Activated T-helper 9 cell treated with anti-CD3 and anti-CD28 coated beads, Interleukin-2, amount 50 U/mL, for 16 hours (primary cell): ENCODE results near the gene HERC6.
"Not testable (repeated sequence)": the region's sequence is repeated elsewhere in the genome, so short reads cannot be mapped to it uniquely, and the experiment has no call there.

Experiments used
- DNase-seq: peaks from one replicate; pipeline ENCODE4 v3.0.0-alpha.2; 2020; ENCODE audit warnings: low read depth

Gene HERC6

DNA sequence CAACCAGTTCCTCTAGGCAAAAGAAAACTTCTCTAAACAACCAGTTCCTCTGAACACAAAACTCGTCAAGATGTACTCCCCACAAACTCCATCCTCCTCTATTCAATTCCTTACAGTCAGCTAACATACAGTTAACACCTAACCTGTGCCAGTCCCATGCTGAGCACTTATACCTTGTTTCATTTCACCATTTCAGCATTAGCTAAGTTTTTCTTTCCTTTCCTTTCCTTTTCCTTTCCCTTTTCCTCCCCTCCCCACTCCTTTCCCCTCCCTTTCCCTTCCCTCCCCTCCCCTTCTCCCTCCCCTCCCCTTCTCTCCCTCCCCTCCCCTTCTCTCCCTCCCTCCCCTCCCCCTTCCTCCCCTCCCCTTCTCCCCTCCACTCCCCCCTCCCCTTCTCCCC is 13.1 kb downstream of the HERC6 start:
- DNase-seq = no peak

DNA sequence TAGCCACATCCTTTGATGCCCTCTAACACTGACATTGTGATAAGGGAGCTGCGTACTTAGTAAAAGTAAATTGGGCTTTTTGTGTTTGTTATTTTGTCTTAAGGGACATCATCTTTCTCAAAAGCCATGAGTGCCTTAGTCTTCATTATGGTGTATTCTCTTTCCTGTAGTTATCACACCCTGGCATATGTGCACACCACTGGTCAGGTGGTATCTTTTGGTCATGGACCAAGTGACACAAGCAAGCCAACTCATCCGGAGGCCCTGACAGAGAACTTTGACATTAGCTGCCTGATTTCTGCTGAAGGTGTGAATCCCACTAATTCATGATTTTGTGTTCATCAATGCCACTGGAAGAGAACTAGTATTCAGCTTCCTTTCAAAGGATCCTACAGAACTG is 18.0 kb downstream of the HERC6 start:
- no peak for DNase-seq

DNA sequence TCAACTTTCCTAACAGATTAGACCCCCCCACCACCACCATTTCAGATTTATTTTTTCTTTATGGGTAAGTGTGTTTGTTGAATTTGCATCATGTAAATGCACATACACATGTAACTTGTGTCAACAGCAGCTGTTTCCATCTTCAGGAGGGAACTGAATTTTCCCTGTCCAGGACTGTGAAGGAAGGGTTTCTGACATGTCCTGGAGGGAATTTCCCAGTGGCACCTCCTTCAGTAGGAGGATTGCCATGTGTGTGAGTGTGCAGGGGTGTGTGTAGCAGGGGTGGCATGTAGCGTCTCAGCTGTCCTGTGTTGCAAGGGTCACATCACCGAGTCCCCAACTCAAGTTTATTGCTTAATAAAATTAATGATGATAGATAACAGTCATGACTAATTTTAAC is 19.7 kb downstream of the HERC6 start:
- DNase-seq = no peak

DNA sequence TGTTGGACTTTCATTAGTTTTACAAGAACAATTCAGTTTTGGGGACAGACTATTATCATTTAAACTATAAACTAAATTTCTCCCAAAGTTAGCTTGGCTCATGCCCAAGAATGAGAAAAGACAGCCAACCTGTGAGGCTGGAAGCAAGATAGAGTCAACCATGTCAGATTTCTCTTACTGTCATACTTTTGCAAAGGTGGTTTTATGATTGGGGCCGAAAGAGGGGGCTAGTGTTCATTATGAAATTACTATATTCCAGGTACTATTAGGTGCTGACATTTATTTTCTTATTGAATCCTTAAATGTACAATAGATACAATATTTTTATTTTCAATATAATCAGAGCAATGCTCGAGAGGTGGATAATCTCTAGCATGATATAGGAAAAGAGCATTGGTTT is 30.6 kb downstream of the HERC6 start:
- DNase-seq = no peak

DNA sequence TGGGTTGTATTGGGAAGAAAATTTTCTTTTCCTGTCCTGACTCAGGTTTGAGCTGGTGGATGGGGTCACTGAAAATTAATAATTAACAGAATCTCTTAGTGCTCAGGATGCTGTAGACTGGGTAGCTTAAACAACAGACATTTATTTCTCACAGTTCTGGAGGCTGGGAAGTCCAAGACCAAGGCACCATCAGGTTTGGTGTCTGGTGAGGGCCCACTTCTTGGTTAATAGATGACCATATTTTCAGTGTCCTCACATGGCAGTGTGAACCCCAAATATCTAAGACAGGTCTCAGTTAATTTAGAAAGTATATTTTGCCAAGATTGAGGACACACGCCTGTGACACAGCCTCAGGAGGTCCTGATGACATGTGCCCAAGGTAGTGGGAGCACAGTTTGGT is 31.1 kb downstream of the HERC6 start:
- DNase-seq = no peak

DNA sequence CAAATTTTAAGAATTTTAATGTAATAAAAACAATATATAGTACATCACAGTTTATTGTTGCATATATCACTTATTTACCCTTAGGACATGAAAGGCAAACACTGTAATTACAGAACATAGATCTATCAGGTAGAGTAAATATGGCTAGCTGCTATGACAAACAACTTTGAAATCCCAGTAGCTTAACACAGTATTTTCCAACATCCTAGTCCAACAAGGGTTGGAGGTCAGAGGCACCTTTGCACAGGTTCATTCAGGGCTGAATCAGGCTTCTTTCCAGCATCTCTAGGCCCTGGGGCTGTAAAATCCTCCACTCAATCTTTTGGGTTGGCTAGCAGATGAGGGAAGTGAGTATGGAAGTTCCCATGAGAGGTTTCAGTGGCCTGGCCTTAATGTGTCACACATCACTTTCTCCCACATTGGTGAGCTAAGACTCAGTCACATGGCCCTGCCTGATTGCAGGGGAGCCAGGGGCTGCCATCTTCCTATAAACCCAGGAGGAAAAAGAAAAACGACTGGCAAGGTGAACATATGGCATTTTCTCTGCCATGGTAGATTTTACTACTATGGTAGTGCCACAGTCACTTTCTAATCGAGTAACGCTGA is 32.9 kb downstream of the HERC6 start:
- DNase-seq = no peak

DNA sequence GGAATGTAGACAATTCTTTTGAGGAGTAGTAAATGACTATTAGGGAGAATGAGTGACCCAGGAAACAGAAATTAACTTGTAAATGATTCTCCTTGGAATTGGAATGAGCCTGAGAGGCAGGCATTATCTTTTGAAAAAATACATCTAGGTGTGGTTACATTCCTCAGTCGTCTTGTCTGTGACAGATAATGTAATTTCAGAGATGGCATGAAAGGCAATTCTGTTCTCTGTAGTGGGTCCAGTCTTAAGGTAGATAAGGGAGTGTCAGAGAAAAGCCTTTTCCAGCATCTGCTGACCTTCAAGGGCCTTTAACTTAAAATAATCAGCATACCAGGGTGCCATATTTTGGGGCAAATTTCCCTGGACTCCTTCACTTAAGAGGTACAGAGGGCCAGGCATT is 35.1 kb downstream of the HERC6 start:
- DNase-seq = no peak

DNA sequence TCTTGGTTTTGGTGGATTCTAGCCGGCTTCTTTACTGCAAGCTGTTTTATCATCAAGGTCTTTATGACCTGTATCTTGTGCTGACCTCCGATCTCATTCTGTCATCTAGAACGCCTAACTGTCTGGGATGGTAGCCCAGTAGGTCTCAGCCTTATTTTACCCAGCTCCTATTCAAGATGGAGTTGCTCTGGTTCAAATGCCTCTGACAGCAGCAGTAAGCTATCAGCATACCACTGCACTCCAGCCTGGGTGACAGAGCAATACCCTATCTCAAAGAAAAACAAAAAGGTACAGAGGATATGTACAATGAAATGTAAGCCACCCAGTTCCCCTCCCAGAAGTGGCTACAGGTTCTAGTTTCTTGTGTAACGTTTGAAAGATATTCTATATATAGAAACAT is 36.1 kb downstream of the HERC6 start:
- DNase-seq = no peak

DNA sequence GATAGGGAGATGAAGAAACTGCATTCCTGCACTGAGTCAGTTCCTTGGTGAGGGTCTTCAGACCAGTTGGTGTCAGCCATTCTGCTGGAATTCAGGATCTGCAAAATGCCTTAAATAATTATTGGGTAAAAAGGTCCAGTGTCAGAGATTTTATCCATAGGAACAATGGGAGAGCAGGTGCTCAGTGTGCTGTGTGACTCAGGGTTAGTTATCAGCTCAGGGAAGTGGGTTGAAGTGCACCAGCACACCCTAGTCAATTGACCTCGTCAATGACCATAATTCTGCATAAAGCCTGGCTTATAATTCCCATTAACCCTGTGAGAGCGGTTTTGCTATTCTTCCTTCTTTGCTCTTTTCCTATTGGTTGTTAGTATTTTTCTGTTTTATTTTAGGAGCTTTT is 37.3 kb downstream of the HERC6 start:
- DNase-seq = no peak

DNA sequence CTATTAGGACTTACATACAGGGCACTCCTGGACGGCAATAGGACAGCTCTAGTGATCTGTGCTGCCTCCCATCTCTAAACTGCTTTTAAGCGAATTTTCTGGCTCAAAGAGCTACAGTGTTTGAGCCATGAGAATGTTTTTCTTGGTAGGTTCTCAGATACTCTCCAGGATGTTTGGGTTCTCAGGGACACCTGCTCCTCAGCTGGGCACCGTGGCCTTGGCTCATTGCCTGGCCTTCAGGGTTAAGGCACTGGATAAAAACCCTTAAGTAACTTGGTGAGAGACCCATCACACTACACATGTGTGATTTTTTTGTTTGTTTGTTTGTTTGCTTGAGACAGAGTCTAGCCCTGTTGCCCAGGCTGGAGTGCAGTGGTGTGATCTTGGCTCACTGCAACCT is 39.8 kb downstream of the HERC6 start:
- DNase-seq = no peak

DNA sequence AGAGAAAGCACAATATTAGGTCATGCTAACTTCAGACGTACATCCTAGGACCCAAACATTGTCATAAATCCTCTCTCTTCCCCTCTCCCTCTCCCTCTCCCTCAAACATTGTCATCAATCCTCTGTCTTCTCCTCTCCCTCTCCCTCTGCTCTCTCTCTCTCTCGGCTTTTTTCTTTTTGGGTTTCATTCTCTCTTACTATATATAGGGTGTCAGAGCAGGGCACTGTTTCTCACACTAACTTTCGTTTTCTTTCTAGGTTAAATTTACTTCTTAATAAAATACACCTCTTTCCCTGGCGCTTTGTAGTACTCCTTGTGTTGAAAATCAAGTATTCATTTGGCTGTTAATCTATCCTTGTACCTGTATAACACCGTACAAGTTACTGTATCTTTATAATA is 41.2 kb downstream of the HERC6 start:
- DNase-seq = no peak

DNA sequence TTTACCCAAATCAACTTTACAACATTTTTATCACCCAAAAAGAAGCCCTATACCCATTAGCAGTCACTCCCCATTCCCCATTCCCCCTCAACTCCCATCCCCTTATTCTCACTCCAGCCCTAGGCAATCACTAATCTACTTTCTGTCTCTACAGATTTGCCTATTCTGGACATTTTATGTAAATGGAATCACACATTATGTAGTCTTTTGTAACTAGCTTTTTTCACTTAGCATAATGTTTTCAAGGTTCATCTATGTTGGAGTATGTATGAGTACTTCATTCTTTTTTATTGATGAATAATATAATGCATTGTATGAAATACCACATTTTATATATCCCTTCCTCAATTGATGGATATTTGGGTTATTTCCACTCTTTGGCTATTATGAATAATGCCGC is 42.2 kb downstream of the HERC6 start:
- no peak for DNase-seq

DNA sequence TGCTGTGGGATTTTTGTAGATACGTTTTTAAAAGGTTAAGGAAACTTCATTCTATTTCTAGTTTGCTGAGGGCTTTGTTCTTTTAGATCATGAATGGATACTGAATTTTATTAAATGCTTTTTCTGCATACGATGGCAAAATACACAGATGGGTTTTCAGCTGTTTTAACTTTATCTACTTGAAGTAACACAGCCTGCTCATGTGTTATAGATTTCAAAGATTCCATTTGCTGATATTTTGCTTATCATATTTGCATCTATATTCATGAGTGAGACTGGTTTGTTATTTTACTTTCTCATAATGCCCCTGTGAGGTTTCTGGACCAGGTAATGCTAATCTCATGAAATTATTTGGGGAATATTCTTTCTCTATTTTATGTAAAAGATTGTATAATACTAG is 43.8 kb downstream of the HERC6 start:
- DNase-seq = no peak

DNA sequence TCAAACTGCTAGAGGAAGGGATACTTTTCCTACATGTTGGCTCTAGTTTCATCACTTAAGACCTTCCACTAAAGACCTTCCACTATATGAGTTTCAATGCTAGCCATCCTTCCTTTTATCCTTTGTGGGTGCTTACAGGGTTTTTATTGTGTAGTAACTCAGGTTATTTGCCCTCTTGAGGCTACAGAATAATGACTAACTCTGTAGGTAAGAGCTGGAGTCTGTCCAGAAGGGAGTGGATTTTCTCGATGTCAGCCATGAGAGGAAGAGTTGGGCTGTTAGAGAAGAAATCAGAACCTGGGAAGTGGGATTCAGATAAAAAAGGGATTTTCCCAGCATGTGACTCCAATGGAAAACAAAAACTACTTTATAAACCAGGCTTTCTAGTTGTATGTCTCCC is 50.7 kb downstream of the HERC6 start:
- DNase-seq = no peak

DNA sequence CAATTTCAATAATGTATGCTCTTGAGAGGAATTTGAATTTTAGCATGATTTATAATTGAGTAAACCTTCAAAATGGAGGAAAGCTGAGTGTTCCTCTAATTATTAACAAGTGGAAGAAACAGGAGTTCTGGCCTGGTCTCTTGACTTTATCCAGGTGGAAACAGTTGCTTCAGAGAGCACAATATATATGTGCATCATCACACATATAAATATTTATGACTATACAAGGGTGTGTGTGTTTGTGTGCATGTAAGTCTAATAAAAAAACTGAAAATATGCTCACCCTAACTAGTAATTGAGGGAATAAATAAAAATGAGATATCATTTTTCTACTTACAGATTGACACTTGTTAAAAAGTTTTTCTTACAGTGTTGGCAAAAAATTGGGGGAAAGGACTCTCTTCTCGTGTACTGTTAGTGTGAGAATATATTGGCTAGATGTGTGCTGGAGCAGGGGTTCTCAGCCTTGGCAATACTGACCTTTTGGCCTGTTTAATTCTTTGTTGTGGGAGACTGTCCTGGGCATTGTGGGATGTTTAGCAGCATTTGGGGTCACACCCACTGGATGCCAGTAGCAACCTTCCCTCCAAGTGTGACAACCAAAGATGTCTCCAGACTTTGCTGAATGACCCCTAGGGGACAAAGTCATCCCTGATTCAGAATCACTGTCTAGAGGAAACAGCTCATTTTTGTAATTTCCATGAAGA is 57.5 kb downstream of the HERC6 start:
- no peak for DNase-seq

DNA sequence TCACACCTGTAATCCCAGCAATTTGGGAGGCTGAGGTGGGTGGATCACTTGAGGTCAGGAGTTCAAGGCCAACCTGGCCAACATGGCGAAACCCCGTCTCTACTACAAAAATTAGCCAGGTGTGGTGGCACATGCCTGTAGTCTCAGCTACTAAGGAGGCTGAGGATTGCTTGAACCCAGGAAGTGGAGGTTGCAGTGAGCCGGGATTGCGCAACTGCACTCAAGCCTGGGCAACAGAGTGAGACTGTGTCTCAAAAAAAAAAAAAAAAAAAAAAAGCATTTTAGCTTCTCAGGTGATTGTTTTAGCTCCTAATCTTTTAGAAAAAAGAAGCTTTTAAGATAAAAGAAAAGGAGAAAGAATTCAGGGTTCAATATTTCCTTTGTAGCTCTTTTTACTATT is 59.2 kb downstream of the HERC6 start:
- DNase-seq = not testable (repeated sequence)

DNA sequence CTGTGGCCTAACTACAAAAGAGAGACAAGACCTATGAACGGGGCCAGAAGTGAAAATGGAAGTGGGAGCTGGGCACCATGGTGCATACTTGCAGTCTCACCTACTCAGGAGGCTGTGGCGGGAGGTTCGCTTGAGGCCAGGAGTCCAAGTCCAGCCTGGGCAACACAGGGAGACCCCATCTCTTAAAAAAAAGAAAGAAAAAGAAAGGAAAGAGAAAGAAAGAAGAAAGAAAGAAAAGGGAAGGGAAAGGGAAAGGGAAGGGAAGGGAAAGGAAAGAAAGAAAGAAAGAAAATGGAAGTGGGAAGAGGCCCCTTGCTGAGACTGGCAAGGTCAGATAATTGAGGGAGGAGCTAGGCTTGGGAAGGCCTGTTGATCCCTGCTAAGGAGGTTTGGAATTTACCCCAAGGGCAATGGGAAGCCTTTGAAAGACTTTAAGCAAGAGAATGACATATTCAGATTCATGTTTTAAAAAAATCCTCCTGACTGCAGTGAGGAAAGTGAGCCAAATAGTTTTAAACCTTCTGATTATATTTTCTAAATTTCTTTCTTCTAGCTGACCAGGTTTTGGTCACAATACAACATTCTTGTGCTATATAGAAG is 60.6 kb downstream of the HERC6 start:
- no peak for DNase-seq

DNA sequence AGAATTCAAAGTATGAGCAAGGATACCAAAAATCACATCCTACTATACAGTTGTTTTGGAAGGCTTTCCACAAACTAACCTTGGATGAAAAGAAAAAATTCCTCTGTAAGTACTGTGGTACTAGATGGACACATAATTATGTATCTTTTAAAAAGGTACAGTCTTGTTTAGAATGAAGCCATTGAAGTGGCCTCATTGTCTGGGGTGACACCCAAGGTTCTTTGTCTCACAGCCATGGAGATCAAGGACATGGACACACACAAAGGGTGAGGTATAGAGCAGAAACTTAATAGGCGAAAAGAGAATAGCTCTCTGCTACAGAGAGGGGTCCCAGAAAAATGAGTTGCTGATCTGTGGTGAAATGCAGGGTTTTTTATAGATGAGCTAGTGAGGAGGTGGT is 61.5 kb downstream of the HERC6 start:
- no peak for DNase-seq

DNA sequence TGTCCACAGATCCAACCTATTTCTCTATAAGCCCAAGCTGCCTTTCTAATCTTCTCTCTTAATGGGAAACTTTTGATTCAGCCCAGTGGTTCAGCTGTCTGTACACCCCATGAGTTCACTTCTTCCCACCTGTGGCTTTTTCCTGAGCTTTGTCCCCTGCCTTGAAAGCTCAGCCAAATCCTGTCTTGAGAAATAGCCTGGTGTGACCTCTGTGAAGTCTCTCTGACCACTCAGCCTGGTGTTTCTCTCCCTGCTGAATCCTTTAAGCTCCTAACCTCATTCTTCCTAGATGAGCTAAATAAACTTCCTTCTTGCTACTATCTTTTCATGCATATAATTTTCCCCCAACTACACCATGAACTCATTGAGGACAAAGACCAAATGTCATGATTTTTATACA is 63.0 kb downstream of the HERC6 start:
- no peak for DNase-seq

DNA sequence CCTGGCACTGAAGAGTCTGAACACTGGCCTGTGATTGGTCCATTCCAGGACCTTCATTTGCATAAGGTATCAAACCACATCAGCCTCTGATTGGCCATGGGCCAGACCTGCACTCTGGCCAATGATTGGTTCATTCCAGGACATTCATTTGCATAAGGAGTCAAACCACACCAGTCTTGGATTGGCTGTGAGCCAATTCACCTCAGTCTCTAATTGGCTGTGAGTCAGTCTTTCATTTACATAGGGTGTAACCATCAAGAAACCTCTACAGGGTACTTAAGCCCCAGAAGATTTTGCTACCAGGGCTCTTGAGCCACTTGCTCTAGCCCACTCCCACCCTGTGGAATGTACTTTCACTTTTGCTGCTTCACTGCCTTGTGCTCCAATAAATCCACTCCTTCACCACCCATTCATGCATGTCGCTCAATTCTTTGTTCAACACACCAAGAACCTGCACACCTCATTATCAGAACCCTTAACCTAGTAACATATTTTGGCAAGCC is 64.1 kb downstream of the HERC6 start:
- DNase-seq = no peak

DNA sequence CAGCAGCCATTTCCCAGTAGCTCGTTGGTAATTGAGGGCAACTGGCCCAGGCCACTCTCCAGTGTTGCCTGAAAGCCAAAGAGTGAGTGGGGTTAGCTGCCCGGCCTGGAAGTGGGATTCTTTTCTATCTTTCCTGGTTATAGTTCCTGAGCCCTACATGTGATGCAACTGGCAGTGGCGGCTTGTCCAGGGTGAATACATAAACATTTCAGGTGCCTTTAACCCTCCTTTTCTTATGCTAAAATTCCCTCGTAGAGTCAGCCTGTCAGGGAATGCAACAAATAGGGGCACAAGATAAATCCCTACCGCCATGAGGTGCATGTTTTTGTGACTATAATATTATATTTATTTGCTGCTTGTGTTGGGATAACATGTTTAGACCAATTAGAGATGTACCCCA is 64.8 kb downstream of the HERC6 start:
- DNase-seq = no peak

DNA sequence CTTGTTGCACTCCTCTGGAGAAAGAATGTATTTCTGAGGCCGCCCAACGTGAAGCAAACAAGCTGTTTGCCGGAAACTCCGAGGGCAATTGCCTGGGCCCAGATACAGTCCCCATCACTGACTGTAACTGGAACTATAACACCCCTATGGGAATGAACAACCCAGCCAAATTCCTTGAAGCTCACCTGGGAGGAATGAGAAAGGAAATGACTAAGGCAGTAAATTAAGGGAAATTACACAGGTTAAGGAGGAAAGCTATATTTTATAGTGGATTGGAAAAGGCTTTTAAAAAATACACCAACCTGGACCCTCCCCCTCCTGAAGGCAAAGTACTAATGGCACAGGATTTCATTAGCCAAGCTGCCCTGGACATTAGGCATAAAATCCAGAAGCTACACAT is 66.6 kb downstream of the HERC6 start:
- DNase-seq = no peak

DNA sequence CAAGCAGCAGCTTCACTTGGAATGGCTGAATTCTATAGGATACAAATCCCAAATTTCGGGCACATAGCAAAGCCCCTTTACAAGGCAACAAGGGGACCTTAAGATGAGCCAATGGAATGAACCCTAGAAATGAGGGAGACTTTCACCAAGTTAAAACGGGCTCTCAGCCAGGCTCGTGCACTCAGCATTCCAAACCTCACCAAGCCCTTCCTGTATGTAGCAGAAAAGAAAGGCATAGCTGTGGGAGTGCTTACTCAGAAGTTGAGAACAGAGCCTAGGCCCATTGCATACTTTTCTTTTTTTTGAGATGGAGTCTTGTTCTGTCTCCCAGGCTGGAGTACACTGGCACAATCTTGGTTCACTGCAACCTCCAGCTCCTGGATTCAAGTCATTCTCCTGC is 67.5 kb downstream of the HERC6 start:
- no peak for DNase-seq
